ENCODE results near the gene CLN6.
"Not testable (repeated sequence)": the region's sequence is repeated elsewhere in the genome, so short reads cannot be mapped to it uniquely, and the experiment has no call there.

Gene CLN6

GRCh38 chr15:68221530-68222431 lies 7.7 kb downstream of the CLN6 start:
- not testable (repeated sequence) for DNase-seq

- no peak for DNase-seq
These were observed 8.6 kb downstream of the CLN6 start for GRCh38 chr15:68220967-68221366.

GRCh38 chr15:68220489-68220888 lies 9.0 kb downstream of the CLN6 start:
- no peak for DNase-seq

DNA sequence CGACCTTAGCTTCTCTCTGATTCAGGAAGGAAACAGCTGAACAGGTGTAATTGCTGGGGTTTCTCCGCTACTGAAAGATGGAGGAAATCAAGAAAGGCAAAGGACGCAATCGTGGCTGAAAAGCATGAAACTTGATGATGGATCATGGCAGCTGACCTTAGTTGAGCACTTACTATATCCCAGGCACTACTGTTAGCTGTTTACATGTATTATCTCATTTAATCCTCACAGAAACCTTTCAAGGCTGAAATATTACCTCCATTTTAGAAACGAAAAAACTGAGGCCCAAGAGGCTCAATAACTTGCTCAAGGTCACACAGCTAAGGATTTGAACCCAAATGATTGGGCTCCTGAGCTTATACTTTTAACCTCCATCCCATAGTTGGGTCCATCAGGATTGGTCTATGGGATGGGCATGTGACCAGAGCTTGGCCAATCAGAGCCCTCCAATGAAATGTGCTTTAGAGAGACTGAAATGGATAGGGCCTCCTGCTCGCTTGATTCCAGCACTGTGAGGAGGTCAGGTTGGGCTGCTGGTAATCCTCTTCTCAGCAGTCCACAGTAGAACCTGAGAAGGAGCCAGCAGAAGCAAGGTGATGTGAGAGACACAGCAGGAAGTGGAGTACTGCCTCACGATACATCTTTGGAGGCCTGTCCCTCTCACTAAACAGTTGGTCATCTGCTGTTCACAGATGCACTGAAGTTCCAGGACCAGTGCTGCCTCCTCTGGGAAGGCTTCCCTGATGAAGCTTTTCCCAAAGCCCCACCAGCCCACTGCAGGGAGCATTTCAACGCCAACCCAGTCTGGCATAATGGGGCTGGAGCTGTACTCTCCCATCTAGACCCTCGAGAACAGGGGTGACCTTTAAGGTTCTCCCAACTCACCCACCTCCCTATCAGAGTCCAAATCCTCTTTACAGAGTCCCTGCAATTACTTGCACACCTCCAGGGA lies 10.4 kb downstream of the CLN6 start:
- no peak for DNase-seq

- DNase-seq: no peak
These were observed 11.2 kb downstream of the CLN6 start for GRCh38 chr15:68218331-68218730.

DNA sequence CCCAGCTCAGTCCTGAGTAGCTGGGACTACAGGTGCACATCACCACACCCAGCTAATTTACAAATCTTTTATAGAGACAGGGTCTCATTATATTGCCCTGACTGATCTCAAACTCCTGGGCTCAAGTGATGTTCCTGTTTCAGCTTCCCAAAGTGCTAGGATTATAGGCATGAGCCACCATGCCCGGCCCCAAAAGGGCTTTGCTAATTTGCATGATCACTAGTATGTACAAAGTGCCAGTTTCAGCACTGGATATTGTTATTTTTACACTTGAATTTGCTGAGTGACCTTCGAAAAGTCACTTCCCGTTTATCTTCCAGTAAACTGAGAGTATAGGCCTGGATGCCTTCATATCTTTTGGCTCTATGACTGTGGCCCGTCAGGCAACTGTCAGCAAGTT lies 12.2 kb downstream of the CLN6 start:
- DNase-seq: no peak

GRCh38 chr15:68214838-68215254 lies 14.7 kb downstream of the CLN6 start:
- DNase-seq: no peak

- DNase-seq: no peak
These were observed 15.3 kb downstream of the CLN6 start for GRCh38 chr15:68213991-68214837.

- not testable (repeated sequence) for DNase-seq
These were observed 16.1 kb downstream of the CLN6 start for GRCh38 chr15:68213491-68213845.

- no peak for DNase-seq
These were observed 17.7 kb downstream of the CLN6 start for GRCh38 chr15:68211656-68212320.

DNA sequence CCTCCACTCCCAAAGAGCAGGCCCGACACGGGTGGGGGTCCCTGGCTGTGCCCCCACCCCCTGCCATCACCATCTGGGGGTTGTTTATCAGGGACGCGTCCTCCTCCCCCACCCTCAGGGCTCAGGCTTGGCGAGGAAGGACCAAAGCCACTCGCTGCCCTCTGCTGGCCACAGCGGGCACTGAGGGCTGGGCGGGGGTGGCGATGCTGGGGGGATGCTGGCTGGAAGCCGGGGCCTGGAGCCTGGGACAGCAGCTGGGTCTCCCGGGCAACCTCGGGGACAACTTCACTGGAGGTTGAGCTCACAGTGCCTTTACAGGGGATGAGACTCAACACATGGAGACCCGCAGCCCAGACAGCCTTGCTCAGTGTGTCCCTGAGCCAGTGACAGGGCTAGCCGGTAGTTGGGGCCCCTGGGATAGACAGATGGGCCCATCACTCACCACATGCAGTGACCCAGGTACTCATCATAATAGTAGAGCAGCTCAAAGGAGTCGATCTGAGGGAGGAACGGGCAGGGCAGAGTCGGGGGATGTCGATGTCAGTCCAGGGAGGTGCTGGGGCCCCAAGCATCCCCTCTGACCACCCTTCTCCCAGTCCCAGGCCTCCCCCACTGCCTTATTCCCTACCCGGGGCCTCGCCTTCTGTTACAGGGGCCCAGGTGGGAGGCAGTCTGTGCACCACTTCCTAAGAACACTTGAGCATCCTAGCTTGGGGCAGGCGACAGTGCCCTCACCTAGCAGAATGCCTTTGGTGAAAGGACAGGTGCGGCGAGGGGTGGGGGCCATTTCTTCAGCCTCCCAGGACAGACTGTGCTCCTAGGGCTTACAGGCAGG lies 18.5 kb downstream of the CLN6 start:
- no peak for DNase-seq

GRCh38 chr15:68210409-68210756 lies 19.1 kb downstream of the CLN6 start:
- no peak for DNase-seq

GRCh38 chr15:68209735-68210408 lies 19.7 kb downstream of the CLN6 start:
- DNase-seq: no peak

- no peak for DNase-seq
These were observed 20.3 kb downstream of the CLN6 start for GRCh38 chr15:68209272-68209671.

DNA sequence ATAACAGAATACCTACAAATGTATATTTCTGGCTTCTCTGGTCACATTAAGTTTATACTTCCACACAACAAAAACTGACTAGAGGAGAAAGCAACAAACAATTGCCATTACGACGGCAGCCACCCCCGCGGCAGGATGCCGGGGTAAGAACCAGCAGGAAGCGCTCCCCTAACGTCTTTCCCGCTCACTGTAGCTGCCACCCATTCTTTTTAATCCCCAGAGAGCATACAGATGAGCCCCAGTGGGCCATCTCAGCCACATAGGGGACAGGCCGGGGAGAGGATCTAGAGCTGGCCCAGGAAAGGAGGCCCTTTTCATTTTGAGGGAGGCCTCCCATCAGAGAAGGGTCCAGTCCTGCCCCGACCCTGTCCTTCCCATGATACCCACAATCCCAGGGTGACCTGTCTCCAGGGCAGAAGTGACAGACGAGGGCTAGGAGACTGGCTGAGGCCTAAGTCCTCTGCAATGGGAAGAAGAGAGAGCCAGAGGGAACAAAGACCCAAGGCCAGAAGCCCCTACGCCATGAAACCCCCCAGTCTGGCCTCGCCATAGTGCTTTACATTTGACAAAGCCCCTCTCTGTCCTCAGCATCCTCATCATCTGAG lies 20.8 kb downstream of the CLN6 start:
- no peak for DNase-seq

DNA sequence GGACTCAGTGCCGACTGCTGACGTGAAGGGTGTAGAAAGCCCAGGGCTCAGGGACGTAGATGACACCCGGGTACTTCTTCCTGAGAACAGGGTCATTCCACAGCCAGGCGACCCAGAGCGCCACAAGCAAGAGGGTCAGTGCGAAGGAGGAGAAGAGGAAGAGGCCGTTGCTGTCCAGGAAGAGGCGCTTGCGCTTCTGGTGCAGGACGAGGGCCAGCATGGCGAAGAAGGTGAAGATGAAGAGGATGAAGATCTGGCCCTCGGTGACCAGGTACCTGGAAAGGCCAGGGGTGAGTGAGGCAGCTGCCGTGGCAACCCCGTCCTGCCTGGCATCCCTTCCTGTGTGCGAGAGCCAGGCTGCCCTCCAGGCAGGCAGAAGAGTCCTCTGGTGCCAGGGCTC lies 21.4 kb downstream of the CLN6 start:
- no peak for DNase-seq

- DNase-seq: no peak
These were observed 22.2 kb downstream of the CLN6 start for GRCh38 chr15:68207176-68207935.

DNA sequence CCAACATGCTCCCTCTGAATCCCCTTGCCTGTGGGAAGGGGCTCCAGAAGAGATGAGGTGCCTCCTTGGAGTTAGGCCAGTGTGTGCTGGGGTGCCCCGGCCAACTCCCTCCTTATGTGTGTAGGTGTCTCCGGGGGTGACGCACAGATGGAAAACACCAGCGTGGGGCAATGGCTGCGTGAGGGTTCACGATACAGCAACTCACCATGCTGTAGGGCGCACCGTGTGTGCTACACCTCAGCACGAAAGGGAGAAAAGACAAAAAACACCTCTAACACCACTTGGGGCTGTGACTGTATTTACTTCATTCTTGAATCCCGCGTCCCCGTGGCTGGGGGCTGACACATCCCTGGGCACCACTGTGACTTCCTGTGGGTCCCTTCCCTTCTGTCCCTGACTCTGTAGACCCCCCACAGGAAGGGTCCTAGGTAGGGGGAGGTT lies 22.8 kb downstream of the CLN6 start:
- no peak for DNase-seq

DNA sequence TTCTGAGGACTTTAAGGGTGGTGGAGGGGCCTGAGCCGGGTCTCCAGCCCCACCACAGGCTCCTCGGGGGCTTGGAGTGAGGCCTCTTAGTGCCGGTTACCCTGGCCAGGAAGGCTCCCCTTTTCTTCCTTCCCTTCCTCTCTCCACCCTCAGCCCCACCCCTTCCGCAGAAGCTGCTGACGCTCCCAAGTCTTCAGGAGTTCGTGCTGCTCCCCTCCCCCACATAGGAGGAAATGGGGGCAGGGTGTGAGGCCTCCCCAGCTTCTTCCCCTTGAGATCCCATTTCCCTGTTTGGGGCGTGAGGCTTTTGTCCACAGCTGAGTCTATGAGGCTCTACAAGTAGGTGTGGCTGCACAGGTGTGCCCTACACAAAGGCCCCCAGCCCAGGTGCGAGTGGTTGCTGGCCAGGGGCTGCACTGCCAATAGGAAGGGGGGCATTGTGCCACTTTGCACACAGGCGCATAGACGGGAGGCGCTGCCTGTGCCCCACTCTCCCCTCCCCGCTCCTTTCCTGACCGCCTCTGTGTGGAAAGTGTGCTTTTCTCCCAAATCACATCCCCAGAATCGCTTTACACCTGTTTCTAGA lies 23.5 kb downstream of the CLN6 start:
- DNase-seq: no peak
